HL-60 (cell line): ENCODE data around the gene TBATA.

Experiments used
- DNase-seq, 2 experiments: peaks; one replicate each; pipeline ENCODE4 v3.0.0-alpha.2; 2010 to 2020; ENCODE audit warnings: low read depth in 1 of 2, low spot score in 1 of 2
- H3K27ac ChIP-seq: fragments of 250-450 bp; sonication (Bioruptor Pico); replicated peaks from 2 replicates; pipeline ENCODE4 v1.5.1; 2020; ENCODE audit warnings: mild to moderate bottlenecking, moderate library complexity
- H3K27me3 ChIP-seq: fragments of 250-450 bp; sonication (Bioruptor Pico); 2 replicates; pipeline ENCODE4 v1.5.1; 2021; ENCODE audit warnings: mild to moderate bottlenecking, moderate library complexity; ENCODE audit not compliant: insufficient read depth, poor library complexity, severe bottlenecking
- H3K4me3 ChIP-seq: replicated peaks from 2 replicates; pipeline ENCODE4 v1.5.1; 2011; ENCODE audit warnings: mild to moderate bottlenecking, control low read depth, low read length; ENCODE audit not compliant: insufficient read depth
- CTCF ChIP-seq: IDR thresholded peaks from one replicate; pipeline ENCODE4 v1.5.1; 2011; ENCODE audit warnings: low read length, control low read depth, inconsistent platforms; ENCODE audit not compliant: insufficient read depth
- GABPA ChIP-seq: IDR thresholded peaks from 2 replicates; pipeline ENCODE4 v1.6.1; 2012; ENCODE audit warnings: low read depth
- POLR2AphosphoS5 ChIP-seq: IDR thresholded peaks from 2 replicates; pipeline ENCODE4 v1.6.1; 2012; ENCODE audit warnings: low read depth
- REST ChIP-seq: IDR thresholded peaks from 2 replicates; pipeline ENCODE4 v1.6.1; 2012; ENCODE audit warnings: low read depth; ENCODE audit not compliant: insufficient replicate concordance
- SPI1 ChIP-seq: IDR thresholded peaks from 2 replicates; pipeline ENCODE4 v1.6.1; 2012; ENCODE audit warnings: low read depth, mild to moderate bottlenecking, borderline replicate concordance

Gene TBATA

GRCh38 chr10:70784471-70784870 lies 706 bp downstream of the TBATA start:
- TF ChIP-seq REST (no peak), POLR2AphosphoS5 (no peak), CTCF (no peak), SPI1 (no peak), GABPA (no peak)
- no peak for DNase-seq
- H3K27ac ChIP-seq, result no peak overlapping the region
- no peak overlapping the region for H3K4me3 ChIP-seq
- H3K27me3 ChIP-seq, result no peaks in the 10 kb centered on the region

- H3K27me3 ChIP-seq, result no peaks in the 10 kb centered on the region
- H3K4me3 ChIP-seq, result no peak overlapping the region
- no peak overlapping the region for H3K27ac ChIP-seq
- TF ChIP-seq REST (no peak), SPI1 (peak; percentile 11; the same call in 1 of the 2 replicates)
- DNase-seq, result no peak
Measured at GRCh38 chr10:70784016-70784415, 1.2 kb downstream of the TBATA start.

- no peak for DNase-seq
- H3K27ac ChIP-seq, result no peak overlapping the region
- H3K27me3 ChIP-seq, result no peaks in the 10 kb centered on the region
- H3K4me3 ChIP-seq, result no peak overlapping the region
- no peak for TF ChIP-seq CTCF
- TF ChIP-seq SPI1, result peak; percentile 63
- no peak for TF ChIP-seq GABPA
Measured at GRCh38 chr10:70782746-70783680, 2.2 kb downstream of the TBATA start.

GRCh38 chr10:70782086-70782745 lies 3.0 kb downstream of the TBATA start:
- no peak for TF ChIP-seq GABPA
- no peak for TF ChIP-seq CTCF
- no peak for TF ChIP-seq POLR2AphosphoS5
- TF ChIP-seq SPI1, result no peak
- TF ChIP-seq REST, result no peak
- H3K4me3 ChIP-seq, result no peak overlapping the region
- no peak overlapping the region for H3K27ac ChIP-seq
- no peak for DNase-seq
- no peaks in the 10 kb centered on the region for H3K27me3 ChIP-seq
